NCI-H1105 (cell line): ENCODE data around the gene RFX5.
"Not testable (repeated sequence)": the region's sequence is repeated elsewhere in the genome, so short reads cannot be mapped to it uniquely, and the experiment has no call there.

Experiments used
- DNase-seq: peaks from one replicate; lab custom pipeline; 2025; lab: John Stamatoyannopoulos, UW

Gene RFX5

DNA sequence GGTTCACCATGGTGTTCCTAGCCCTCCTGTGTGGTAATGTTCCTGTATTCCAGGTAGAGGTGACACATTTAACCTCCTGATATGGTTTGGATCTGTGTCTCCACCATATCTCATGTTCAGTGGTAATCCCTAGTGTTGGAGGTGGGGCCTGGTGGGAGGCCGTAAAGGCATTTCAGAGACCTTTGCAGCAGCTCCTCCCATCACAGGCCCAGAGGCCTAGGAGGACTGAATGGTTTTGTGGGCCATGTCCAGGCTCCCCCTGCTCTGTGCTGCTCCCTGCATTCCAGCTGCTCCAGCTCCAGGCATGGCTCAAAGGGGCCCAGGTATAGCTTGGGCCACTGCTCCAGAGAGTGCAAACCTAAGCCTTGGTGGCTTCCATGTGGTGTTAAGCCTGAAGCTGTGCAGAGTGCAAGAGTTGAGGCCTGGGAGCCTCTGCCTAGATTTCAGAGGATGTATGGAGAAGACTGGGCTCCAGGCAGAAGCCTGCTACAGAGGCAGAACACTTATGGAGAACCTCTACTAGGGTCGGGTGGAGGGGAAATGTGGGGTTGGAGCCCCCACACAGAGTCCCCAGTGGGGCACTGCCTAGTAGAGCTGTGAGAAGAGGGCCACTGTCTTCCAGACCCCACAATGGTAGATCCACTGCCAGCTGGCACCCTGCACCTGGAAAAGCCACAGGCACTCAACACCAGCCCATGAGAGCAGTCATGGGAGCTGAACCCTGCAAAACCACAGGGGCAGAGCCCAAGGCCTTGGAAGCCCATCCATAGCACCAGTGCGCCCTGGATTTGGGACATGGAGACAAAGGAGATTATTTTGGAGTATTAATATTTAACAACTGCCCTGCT, 15.5 kb upstream of the RFX5 start:
- DNase-seq = no peak

DNA sequence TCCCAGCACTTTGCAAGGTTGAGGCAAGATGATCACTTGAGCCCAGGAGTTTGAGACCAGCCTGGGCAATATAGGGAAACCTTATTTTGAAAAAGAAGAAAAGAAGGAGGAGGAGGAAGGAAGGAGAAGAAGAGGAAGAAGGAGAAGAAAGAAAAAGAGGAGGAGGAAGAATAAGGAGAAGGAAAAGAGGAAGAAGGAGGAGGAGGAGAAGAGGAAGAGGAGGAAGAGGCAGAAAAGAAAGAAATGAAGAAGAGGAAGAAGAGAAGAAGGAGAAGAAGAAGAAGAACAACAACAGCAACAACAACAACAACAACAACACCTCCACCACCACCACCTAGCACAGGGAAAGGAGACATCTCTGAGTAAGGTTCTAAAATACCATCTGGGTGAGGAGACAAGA, 14.8 kb upstream of the RFX5 start:
- no peak for DNase-seq

DNA sequence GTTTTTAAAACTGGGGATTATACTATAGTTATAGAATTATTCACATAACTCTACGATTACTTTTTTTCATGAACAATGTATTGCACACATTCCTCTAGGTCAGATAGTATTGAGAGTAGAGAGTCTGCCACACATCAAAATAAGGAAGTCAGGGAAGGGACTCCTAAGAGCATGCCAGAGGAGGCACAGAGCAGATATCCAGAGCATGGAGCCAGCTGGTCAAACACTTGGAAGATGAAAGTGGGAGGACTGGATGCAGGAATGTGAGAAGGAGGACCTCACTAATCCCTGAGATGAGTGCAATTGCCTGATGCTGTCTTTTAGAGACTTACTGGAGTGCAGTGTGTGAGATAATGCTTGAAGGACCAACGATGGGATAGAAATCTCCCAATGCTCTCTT, 9.6 kb upstream of the RFX5 start:
- no peak for DNase-seq

DNA sequence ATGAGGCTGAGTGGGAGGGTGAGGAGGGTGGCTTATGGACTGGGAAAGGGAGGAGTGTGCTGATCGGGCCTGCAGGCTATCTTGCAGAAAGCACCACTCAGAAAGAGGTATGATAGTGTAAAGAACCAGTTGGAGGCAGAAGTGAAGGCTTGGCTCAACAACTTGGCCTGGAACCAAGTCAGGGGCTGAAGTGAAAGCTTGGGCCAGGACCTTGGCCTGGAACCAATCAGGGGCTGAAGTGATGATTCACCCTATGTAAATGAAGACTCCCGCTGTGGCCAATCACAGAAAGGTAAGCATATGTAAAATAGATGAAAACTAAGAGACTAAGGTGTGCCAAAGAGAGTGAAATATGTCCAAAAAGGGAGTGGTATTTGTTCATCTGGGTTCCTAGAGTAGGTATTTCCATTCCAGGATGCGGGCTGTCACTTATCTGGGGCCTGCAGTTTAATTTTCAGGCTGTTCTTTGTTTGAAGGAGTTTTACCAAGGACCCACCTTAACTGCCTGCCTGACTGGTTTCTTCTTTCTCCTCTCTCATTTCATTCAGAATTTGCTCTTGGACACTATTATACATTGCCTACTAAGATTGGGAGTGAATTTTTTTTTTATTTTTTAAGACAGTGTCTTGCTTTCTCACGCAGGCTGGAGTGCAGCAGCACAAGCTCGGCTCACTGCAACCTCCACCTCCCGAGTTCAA, 5.1 kb upstream of the RFX5 start:
- no peak for DNase-seq

DNA sequence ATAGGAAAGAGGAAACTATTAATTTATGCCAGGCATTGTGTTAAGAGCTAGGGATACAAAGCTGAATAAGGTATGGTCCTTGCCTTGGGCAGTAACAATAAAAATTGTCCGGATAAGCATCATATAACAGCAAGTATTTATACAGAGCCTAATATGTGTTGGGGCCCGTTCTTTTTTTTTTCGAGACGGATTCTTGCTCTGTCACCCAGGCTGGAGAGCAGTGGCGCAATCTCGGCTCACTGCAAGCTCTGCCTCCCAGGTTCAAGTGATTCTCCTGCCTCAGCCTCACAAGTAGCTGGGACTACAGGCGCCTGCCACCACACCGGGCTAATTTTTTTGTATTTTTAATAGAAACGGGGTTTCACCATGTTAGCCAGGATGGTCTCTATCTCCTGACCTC, 3.3 kb upstream of the RFX5 start:
- not testable (repeated sequence) for DNase-seq

DNA sequence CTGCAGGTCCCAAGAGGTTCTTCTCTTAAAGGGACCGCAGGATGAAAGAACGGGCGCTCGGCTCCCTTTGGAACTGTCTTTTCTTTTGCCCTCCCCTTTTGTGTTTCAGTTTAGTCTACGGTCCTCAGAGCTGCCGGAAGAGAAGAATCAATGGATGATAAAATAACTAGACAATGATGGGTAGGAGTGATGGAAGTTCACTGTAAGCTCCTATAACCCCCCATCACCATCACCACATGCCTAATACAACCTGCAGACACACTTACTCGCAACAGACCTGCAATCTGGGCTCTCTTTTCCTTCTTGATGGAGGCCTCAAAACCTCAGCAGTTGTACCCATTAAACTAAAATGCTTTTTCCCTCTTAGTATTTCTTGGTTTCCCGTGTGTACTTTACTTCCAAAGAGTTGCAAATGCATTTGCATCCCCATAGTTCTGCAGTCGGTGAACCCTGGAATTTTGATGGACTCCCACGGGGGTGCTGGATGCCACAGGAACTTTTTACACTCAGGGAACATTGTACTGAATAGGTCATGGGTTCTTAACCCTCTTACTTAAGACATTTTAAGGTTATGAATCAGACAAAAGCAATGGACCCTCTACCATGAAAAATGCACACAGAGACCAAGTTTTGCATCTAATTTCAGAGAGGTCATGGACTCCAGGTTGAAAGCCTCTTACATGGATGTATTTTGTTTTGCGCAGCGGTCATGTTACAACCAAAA, 633 bp upstream of the RFX5 start:
- no peak for DNase-seq

DNA sequence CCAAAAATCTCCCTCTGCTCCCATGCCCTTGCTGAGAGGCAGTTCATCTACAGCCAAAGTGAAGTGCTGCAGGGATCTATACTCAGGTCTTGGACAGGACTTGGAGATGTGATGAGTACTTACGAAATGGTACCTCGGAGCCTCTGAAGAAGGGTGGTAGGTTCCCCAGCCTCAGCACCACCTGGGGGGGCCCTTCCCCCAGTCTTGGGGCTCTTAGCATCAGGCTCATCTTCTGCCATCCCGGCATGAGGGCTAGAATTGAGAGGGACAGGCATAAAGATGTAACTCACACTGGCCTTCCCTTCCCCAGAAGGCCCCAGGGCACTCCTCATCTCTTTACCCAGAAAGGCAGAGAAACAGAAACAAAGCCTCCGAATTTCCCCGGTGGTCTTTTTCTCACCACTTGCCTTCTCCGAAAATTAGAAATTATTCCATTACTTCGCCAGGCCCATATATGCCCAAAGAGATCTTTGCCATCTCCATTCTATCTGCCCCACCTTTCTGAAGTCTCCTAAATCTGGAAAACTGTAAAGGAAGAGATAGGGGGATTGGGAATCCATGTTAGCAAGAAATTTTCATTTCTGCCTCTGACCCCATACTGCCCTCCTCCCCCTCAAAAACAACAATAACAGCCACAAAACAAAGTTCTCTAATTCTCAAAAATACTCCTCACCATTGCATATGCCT, 827 bp downstream of the RFX5 start:
- no peak for DNase-seq

DNA sequence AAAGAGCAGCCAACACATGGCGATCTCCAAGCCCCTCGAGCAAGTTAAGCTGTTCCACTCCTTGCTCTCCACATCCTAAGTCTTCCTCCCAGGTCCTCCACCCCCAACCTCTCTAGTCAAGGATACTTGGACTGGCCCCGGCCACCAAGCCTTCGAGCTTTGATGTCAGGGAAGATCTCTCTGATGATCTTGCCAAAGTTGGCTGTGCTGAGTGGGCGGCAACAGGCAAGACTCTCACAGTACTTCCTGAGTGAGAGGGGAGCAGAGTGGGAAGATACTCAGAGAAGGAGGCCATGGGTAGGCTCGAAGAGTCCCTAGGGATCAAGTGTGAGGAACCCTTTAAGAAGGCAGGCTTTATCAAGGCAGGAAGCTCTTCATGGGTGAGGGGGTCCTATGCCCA, 2.8 kb downstream of the RFX5 start:
- DNase-seq = no peak

DNA sequence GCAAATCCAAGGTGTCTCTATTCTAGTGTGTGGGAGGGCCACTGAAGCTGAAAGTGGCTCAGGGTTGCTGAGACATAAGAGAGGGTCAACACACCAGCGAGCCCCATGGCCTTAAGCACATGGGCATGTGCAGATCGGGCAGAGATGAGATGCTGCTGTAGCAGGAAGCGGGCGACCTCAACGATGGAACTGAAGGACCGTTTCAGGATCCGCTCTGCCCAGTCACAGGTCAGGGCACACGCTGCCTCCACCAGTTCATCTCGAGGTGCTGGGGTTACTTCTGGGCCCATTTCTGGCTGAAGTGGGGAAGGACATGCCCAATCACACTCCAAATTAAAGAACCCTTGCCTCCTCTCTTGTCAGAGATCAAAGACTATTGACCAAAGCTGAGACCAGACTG, 3.5 kb downstream of the RFX5 start:
- no peak for DNase-seq

DNA sequence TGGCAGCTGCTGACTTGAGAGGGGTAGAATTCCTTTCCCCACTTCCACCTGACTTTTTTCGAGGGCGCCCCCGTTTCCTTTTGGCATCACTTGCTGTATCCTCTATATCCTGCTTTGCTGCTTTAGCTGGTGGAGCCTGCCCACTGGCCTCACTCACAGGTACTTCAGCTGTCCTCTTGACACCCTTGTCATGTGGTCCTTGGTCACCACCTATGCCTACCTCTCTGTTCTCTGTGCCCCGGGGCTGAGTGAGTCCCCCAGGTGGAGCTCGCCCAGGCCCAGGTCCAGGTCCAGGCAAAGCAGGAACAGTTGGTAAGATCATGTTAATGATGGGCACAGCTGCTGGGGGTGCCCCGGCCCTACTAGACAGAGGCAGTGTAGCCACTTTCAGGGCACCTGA, 4.5 kb downstream of the RFX5 start:
- DNase-seq = no peak

DNA sequence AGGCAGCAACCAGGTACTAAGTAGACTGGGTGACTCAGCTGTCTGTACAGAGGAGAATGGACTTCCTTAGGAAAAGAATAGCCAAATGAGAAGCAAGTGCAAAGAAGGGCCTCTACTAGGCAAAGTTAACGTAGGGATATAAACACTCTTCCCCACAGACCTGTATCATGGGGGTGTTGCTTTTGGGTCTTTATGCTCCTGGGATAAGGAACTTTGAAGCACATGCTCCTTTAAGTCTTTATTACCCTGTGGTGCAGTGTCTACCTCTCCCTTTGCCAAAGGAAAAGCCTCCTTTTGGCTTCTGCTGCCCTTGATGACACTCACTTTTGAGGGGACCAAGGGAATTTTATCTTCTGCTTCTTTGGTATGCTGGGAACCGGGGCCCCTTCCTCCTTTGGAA, 5.0 kb downstream of the RFX5 start:
- no peak for DNase-seq

DNA sequence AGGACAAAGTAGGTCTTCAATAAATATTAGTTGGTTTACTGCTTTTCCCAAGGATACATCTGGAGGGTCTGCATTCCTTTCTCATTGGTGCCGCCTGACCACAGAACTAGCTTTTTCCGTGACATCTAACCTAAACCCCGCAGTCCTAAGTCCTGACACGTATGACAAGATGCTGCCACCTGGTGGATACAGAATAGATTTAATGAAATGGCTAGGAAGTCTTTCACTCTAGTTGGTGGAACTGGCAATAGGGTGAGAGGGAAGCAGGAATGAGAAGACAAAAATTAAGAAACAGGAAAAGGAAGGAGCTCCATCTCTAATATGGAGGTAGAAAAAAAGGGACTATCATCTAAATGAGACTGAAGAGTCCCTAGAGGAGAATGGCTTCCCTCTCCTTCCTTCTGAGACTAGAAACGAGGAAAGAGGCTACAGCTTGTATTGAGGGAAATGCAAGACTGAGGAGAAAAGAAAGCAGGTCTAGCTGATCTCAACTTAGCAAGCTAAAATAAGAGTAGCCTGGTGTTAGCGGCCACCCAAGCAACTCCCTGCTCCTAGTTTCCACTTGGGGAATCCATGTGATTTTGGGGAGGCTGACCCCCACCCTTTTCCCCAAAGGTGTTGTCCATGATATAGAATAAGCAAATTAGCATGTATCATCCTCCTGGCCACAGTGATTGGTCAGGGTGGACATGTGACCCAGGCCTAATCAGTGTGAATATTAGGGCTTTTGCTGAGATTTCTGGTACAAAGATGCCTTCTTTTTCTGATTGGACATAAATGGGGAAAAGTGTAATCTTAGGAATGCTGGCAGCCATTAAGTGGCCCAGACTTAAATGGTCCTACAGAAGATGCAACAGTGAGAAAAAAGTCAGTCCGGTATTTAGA, 5.9 kb downstream of the RFX5 start:
- peak; percentile 79 for DNase-seq

DNA sequence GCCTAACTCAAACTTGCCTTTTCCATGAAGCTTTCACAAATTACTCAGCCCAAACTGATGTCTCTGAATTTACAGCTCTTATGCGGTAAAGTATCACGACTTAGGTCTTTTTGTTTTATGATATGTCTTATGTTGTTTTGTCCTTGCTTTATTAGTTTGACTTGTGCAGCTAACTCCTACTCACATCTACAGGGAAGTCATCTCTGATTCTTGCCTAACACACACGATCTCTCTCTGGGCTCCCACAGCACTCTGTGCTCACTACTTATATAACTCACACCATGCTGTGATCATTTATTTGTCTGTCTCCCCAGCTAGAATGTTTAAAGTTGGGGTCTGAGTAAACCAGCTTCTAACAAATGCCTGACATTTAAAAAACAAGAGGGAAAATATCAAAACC, 10.5 kb downstream of the RFX5 start:
- DNase-seq = no peak

DNA sequence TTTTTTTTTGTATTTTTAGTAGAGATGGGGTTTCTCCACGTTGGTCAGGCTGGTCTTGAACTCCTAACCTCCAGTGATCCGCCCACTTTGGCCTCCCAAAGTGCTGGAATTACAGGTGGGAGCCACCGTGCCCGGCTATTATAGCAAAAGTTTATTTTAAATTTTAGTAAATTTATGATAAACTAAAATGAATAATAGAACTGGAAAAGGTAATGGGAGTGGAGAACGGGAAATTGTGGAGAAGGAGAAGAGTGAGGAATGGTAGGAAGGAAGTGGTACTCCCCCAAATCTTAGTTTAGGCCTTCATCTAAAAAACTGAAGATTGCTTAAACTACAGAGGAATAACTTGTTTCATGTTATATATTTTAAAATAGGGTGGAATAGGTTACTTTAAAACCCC, 12.2 kb downstream of the RFX5 start:
- no peak for DNase-seq

DNA sequence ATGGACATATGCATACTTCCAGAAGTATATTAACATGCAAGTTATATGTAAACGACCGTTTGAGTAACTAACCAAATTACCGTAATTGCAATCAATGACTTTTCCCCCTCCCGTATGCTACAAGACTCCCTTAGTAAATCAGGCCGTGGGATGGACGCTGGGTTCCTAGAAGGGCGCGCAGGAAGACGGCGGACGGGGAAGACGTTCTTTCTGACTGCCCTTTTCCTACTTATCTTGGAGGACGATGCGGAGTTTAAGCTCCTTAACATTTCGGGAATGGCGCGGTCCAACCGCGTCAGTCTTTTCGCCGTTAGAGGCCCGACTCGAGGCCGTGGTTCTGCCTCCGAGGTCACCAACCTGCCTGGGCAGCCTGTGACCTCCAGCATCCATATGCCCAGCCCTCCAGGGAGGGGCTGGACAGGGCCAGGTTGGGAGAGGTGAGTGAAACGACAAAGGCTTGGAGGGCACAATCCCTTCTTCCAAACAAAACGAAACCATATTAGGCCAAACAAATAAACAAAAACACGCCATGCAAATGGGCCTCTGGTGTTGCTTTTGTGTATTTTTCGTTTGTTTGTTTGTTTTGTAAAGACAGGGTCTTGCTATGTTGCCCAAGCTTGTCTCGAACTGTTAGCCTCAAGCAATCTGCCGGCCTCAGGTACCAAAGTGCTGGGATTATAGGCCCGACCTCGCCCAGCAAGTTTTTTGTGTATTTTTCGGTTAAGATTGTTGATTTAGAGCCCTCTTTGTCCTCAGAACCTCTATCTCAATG, 19.0 kb downstream of the RFX5 start:
- DNase-seq = no peak

DNA sequence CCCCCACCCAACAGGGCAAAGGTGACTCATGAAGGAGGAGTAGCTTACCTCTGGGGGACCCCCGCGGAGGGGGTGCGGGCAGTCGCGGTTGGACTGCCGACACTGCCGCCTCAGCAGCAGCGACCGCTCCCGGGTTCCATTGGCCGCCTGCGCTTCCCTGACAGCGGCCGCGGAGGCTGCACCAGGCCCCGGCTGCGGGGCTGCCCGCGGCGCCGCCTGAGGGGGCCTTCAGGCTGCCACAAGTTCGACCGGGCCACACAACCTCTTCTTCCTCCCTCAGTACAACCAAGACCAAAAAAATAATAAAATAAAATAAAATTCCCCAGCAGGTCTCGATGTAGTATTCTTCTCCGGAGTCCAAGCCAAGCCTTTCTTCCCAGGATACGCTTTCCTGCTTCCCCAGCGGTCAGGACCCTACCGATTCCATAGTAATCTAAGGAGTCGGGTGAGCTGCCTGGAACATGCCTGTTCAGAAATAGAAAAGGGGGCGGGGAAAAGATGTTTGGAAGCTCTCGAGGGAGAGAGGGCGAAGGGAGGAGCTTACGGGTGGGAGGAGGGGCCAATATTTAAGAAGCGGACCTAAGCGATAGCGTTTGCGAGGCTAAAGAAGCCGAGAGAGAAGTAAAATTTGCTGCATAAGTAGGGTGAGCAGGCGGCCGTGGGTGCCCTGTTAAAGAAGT, 19.7 kb downstream of the RFX5 start, which contains the start of gene PI4KB:
Gene PI4KB, minus strand, starts transcription at position 194 of the 680 bp plus-strand sequence. CDS start 10,935 bp downstream, outside the sequence.
- DNase-seq = peak; percentile 98

DNA sequence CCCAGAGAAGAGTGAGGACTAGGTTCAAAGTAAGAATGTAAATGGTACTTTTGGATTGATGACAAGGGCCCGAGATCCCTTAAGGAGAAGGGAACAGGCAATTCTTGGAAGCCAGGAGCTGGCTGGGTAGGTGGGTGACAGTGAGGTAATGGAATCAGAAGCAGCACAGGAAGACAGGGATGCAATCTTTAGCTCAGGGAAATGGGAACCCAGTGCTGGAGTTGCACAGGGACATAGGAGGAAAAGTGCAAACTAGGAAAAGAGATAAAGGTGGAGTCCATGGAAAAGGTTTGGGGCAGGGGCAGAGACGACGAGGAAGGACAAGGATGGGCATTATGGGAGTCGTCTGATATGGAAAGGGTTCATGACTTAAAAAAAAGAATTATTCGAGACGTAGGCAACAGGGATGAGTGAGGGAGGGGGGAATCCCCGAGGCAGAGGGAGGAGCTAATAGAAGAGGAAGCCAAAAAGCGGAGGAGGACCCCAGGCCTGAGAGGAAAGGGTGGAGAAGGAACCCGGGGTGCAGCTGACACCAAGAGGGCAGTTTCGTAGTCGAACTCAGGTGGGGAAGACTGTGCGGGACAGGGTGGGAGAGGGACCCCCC, 20.3 kb downstream of the RFX5 start:
- DNase-seq = no peak

DNA sequence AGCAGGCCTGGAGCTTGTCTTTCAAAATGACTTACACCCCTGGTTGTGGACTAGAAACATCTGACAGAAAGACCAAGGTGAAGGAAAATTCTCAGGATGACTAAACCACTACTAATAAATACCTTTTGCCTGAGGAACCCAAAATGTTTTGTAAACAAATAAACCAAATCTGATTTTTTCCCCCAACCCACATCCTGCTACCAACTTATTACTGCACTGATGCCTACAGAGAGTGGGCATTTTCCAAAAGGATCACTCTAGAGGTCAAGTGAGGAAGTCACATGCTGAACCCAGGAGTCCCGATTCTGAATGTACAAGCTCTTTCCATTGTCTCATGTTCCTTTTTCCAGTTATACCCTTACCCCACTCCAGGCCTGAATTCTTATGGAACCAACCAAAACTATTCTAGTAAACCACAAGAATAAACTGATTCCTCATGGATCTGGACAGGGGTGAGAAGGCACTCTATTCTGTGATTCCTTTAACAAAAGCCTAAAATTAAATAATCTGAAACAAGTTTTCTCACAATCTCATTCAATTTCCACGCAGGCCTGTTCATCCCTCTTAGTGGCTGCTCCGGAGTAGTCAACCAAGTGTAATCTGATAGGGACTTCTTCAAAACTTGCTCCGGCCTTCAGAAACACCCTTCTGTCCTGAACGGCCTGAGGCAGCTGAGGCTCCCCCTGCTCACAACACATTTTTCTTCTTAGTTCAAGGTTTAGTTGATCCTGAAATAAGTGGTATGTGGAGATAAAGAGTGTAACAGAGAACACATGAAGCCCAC, 21.2 kb downstream of the RFX5 start:
- no peak for DNase-seq

DNA sequence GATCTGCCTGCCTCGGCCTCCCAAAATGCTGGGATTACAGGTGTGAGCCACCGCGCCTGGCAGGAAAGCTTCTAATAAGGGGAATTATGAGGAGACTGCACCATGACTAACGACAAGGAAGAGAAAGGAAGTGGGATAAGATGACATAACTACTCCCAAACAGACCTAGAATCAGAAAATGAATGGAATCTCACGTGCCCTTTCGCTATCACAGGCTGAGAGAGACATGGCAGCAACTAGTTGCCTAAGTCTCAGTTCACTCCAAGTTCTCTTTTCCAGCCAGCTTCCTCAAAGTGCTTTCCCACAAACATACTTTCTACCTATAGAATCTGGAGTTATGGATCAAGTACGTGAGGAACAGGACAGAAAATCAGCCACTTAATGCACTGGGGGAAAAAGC, 21.8 kb downstream of the RFX5 start:
- DNase-seq = no peak
